NCI-H82 treated with DMSO at 0.1 percent for 48 hours (cell line): ENCODE measurements around the gene MEF2C.

ENCODE experiments used
- DNase-seq: peaks from one replicate; lab custom pipeline; 2025; ENCODE audit not compliant: unreplicated experiment; lab: John Stamatoyannopoulos, UW

MEF2C gene

GRCh38 chr5:88727705-88728313, 155.2 kb downstream of the MEF2C start:
- no peak for DNase-seq

GRCh38 chr5:88725454-88725853, 157.5 kb downstream of the MEF2C start:
- DNase-seq: no peak

- no peak for DNase-seq
These were observed 158.8 kb downstream of the MEF2C start for GRCh38 chr5:88724201-88724600.

GRCh38 chr5:88722546-88723073, 160.4 kb downstream of the MEF2C start:
- no peak for DNase-seq

DNA sequence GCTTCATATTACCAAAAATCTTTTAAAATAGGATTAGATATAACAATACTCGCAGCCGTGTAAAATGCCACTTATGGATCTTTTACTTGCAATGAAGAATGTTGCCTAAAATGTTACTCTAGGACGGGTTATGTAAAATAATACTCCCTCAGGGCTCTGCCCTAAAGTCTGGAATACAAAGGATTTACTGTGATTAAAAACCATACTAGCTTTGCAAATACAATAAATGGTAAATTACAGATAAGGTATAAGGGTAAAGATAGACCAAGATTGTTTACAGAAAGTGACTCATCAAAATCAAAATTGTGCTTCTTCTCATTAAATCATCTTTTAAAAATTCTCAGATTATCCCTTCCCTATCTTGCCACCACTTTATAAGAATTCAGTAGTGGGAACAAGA, 163.6 kb downstream of the MEF2C start:
- DNase-seq: no peak

DNA sequence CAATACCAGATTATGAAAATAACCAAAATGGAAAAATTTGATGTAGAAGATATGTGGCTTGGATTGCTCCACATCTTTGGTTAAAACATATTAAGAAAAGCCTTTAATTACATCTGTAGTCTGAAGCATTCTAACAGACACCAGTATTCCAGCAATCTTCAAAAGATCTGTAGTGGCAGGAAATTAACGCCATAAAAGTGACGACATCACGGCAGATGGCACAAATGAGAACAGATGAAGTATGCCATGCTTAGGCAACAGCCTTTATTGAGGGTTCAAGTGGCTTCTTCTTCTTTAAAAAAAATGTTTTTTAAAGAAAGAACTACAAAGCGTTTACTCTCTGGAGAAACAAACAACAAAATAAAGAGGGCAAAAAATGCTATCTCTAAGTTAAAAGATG, 164.2 kb downstream of the MEF2C start:
- DNase-seq: no peak

GRCh38 chr5:88716101-88716500, 166.9 kb downstream of the MEF2C start:
- DNase-seq: no peak

GRCh38 chr5:88715503-88715902, 167.5 kb downstream of the MEF2C start:
- no peak for DNase-seq

DNA sequence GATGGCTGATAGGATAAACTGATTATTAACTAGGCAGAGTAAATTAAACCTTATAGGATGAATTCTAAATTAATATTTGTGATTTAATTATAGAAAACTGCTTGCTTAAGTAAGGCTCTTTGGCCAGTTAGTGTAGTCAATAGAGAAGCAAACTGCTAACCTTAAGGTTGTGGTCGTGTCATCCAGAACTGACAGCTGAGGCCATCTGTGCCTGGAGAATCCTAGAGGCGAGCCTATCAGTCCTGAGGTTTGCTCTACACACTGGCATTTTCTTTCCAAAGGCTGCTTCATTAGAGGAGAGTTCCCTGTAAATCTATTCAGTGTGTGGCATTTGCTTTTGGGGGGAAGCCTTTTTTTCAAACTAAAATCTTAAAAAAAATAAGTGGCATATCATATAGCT, 169.2 kb downstream of the MEF2C start:
- DNase-seq: no peak

DNA sequence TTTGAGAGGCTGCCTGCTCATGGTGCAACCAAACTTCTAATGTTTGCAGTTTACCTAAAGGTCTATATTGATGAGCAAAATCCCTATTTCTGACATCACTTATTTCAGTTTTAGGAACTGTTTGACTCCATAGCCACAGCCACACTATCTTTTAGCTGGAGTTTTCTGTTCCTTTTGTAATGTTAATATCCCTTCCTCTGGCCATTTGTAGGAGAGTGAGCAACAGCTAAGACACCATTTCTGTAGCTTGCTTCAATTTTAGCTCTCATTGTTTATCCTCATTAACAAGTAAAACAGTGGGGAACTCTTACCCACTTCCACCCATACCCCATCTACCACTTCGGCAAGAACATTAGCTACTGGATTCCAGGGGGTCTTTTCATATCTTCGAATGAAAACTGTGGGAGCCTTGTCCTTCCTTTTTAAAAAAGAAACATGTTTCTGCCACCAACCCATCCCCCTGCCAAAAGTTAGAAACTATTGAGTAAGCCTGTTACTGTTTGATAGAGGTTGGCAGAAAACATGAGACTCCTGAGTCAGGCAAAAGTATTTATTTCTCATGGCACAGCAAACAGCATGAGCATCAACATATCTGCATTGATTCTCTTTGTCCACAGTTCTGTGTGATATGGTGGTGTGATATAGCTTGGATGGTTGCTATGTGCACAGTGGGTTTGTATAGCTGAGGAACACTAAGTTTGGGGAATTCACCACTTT, 174.1 kb downstream of the MEF2C start:
- no peak for DNase-seq

- no peak for DNase-seq
These were observed 175.0 kb downstream of the MEF2C start for GRCh38 chr5:88708021-88708420.

DNA sequence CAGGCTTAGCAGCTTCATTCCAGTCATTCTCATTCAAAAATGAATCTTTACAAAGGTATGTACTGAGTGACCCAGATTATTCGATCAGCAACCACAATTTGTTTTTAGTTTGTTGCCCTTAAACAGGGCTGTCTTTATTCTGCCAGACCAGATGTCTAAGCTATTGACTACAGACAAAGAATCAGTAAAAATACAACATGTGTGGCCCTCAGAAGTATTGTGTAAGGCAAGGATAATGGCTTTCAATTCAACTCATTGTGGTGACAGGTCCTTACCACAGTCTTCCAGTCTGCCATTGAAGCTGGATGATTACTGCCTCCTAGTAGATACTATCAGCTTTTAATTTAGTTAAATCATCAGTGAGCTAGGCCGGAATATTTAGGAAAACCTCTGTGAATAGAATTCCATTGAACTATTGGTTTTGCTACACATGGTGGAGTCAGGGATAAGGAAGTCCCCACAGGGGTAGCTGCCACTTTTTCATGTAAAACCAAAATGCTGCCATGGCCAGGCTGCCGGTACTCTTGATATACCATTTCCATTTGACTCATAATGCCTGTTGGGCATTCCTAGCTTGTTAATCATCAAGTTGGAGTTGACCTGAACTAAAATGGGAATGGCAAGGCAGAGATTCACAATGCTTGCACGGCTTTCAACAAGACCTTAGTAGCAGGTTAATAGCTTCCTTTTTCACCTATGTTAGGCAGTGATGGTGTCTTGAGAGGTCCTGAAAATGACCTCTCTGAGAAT, 175.6 kb downstream of the MEF2C start:
- no peak for DNase-seq

DNA sequence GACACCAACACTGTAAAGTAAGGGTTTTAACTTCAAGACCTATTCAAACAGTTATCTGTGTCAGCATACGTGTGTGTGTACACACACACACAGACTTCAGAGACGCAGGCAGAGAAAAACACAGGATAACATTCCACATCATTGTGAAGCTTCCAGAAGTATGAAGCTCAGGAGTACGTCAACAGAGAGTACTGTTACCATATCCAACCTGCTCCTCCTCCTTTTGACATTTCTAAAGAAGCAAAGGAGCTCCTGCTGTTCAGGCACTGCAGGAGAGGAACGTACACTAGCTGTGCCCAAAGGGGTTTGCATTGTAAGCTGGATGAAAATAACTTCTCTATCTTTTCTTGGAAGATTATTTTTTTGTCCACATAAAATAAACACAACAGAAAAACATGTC, 180.7 kb downstream of the MEF2C start:
- DNase-seq: no peak

DNA sequence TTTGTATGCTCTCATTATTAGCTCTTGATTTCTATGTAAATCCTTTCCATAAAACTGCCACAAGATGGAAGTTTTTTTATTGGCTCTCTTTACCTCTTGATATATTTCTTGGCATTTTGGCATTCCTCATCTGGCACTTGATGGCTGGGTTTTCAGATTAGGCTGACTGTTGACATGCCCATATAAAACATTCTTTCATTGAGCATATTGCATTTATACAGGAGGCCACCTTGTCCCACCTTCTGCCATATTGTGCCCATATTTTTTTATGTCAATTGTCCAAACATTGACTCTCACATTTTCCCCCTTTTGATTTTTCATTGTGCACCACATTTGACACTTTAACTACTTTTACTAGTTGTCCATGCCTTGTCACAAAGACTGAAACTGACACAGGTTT, 182.9 kb downstream of the MEF2C start:
- no peak for DNase-seq

DNA sequence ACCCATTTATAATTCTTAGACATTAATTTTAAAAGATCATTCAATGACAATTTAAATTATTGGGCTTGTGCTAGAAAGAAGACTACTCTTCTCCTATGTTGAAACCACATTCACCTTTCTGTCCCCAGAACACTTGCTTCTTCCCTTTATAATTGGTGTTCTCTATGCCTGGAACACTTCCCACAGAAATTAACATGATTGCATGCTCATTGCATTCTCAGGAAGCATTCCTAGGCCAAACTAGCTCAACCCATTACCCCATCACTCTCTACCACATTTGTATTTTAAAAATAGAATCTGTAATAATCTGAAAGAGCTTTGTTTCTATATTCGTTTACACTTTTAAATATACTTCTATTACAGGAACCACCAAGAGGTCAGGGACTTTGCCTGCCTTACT, 184.7 kb downstream of the MEF2C start:
- DNase-seq: no peak

GRCh38 chr5:88696466-88696865, 186.5 kb downstream of the MEF2C start:
- no peak for DNase-seq

- DNase-seq: no peak
These were observed 187.1 kb downstream of the MEF2C start for GRCh38 chr5:88695931-88696330.

DNA sequence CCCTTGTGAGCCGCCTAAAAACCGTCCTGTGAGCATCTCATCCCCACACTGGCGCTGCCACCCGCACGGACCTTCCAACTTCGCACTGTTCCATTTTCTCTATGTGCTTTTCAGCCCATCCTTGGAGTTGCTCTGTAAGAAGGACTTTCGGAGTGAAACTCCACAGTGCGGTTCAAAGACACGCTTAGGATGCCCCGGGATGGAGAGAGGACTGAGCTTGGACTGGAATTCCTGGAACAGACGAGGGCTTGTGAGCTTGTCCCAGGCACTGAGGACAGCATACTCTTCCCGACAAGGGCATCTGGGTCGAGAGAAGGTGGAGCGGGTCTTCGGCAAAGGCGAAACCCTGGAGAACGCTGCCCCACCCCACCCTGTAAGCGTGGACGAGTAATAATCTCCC, 187.8 kb downstream of the MEF2C start:
- no peak for DNase-seq

DNA sequence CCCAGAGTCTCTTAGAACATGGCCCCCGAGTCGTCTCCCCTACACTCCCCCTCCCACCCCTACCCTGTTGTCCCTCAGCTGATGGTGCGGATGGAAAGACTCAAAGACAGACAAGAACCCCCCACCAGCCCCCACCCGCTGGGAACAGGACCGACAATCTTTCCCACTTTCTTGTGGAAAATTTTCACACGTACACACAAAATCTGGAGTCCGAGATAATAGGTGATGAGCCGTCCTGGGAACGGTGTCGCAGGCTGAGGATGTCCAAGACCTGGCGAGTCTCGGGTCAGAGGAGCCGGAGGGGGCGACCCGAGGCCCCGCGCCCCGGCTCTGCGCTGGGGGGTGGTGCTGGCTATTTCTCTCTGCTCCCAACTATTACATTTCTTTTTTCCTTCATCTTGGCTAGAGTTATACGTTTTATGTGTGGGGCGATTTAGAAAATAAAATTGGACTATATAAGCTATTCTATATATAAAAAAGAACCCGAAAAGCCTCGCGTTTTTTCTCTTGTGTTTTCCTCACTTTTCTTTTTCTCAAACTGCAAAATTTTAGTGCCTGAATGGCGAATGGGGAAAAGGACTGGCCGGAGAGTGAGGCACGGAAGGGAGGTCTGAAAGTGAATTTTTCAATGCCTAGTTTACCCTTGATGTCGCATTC, 188.8 kb downstream of the MEF2C start:
- DNase-seq: no peak

DNA sequence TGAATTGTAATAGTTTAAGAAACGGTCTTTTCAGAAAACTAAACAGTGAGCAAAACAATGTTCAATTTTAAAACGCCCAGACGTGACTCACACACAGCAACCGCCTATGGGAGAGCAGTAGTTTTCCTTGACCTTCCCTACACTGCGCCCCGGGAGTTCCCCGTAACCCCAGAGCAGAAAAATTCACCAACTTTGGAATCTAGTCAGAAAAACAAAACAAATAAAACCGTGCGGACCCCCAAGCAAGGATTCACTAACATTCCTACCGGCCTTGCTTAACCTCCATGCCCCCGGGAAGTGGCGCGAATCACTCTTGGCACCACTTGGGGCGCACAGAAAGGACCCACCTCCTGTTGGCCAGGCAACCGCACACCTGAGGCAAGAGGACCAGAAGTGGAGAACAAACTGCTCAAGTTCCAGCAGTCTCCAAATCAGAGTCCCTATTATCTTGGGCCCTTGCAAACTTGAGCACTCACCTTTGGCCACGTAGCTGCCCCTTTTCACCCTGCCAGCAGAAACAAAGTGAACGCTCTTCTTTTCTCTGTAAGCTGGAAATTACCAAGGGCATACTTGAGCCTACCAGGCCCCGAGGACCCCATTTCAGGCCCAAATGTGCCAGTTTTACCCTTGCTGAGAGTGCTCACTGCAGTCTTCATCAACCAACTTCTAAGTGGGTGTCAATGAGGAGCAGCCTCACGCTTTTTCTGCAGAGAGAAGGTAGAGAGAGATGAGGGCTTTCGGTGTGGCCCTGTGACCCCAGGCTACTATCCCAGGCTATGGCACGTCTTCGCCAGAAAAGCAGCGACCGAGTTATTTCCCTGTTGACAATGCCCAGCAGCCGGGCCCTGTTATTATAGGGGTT, 189.7 kb downstream of the MEF2C start:
- no peak for DNase-seq
